ENCODE data around the gene ALB. TPM values are rescaled to one million over a fixed set of nuclear protein-coding genes. Genes with fewer than 3 reads are reported as not detected.

The ALB gene
- total RNA-seq, 1 donor from 2014 or later, result 83.2 TPM

- no peak for DNase-seq (ENCODE audit: low spot score)
These were observed 48.1 kb downstream of the ALB start for GRCh38 chr4:73451981-73452747.

GRCh38 chr4:73452953-73453700, 49.0 kb downstream of the ALB start:
- no peak for DNase-seq (ENCODE audit: low spot score)

GRCh38 chr4:73453701-73454005, 49.6 kb downstream of the ALB start:
- DNase-seq (ENCODE audit: low spot score), result no peak

GRCh38 chr4:73454920-73455319, 50.8 kb downstream of the ALB start:
- no peak for DNase-seq (ENCODE audit: low spot score)

- no peak for DNase-seq (ENCODE audit: low spot score)
These were observed 52.3 kb downstream of the ALB start for GRCh38 chr4:73456177-73457022.

- DNase-seq (ENCODE audit: low spot score), result no peak
These were observed 54.3 kb downstream of the ALB start for GRCh38 chr4:73458184-73459047.

- no peak for DNase-seq (ENCODE audit: low spot score)
These were observed 54.9 kb downstream of the ALB start for GRCh38 chr4:73459048-73459421.

GRCh38 chr4:73460913-73461522, 56.9 kb downstream of the ALB start:
- no peak for DNase-seq (ENCODE audit: low spot score)

- DNase-seq (ENCODE audit: low spot score), result no peak
These were observed 64.1 kb downstream of the ALB start for GRCh38 chr4:73468170-73468569.

GRCh38 chr4:73470728-73471127, 66.6 kb downstream of the ALB start:
- DNase-seq (ENCODE audit: low spot score), result no peak

Other genes with a start within 250 kb of the ALB start
- 60.8 TPM for gene ANKRD17, start 145.5 kb upstream of the ALB start, total RNA-seq
- gene AFP, start 31.9 kb downstream of the ALB start, total RNA-seq, result 2.4 TPM
- 0.35 TPM for gene AFM, start 77.5 kb downstream of the ALB start, total RNA-seq
- 20.1 TPM for gene RASSF6, start 216.1 kb downstream of the ALB start, total RNA-seq